GM19395 (cell line): ENCODE data around the gene STK32B.
"Not testable (repeated sequence)": the region's sequence is repeated elsewhere in the genome, so short reads cannot be mapped to it uniquely, and the experiment has no call there.

ENCODE experiments used
- ATAC-seq: cut with Tn5 transposase; IDR thresholded peaks from one replicate; pipeline ENCODE4 v1.9.1; 2021; ENCODE audit warnings: mild to moderate bottlenecking, moderate library complexity; ENCODE audit not compliant: unreplicated experiment

Gene STK32B

GRCh38 chr4:5203309-5203992, 152.2 kb downstream of the STK32B start:
- no peak for ATAC-seq

- no peak for ATAC-seq
Measured at GRCh38 chr4:5203993-5204310, 152.7 kb downstream of the STK32B start.

- no peak for ATAC-seq
Measured at GRCh38 chr4:5204781-5205180, 153.5 kb downstream of the STK32B start.

- ATAC-seq, result no peak
Measured at GRCh38 chr4:5206016-5206790, 154.9 kb downstream of the STK32B start.

GRCh38 chr4:5209862-5210261, 158.6 kb downstream of the STK32B start:
- no peak for ATAC-seq

GRCh38 chr4:5211282-5211839, 160.1 kb downstream of the STK32B start:
- ATAC-seq, result no peak

- ATAC-seq, result no peak
Measured at GRCh38 chr4:5212255-5213013, 161.2 kb downstream of the STK32B start.

- no peak for ATAC-seq
Measured at GRCh38 chr4:5213087-5213595, 161.9 kb downstream of the STK32B start.

- no peak for ATAC-seq
Measured at GRCh38 chr4:5215321-5215720, 164.0 kb downstream of the STK32B start.

GRCh38 chr4:5217421-5217820, 166.1 kb downstream of the STK32B start:
- ATAC-seq, result no peak

- ATAC-seq, result no peak
Measured at GRCh38 chr4:5218376-5219069, 167.2 kb downstream of the STK32B start.

GRCh38 chr4:5220028-5220427, 168.7 kb downstream of the STK32B start:
- ATAC-seq, result no peak

- ATAC-seq, result no peak
Measured at GRCh38 chr4:5222047-5222446, 170.8 kb downstream of the STK32B start.

GRCh38 chr4:5222951-5223350, 171.7 kb downstream of the STK32B start:
- no peak for ATAC-seq

GRCh38 chr4:5224340-5224739, 173.1 kb downstream of the STK32B start:
- no peak for ATAC-seq

GRCh38 chr4:5232549-5232948, 181.3 kb downstream of the STK32B start:
- no peak for ATAC-seq

GRCh38 chr4:5237086-5237660, 185.9 kb downstream of the STK32B start:
- ATAC-seq, result no peak

GRCh38 chr4:5238173-5238572, 186.9 kb downstream of the STK32B start:
- ATAC-seq, result no peak

- ATAC-seq, result not testable (repeated sequence)
Measured at GRCh38 chr4:5247061-5247460, 195.8 kb downstream of the STK32B start.

- ATAC-seq, result no peak
Measured at GRCh38 chr4:5247735-5248134, 196.5 kb downstream of the STK32B start.
